Peyer's patch (tissue), 4 donors: Measurements from ENCODE around the gene RRP9. TPM values are rescaled to one million over a fixed set of nuclear protein-coding genes. Genes with fewer than 3 reads are reported as not detected.

Experiments
- DNase-seq, 3 donors: peaks; one replicate each; pipeline ENCODE4 v3.0.0-alpha.2; 2017 to 2019
- H3K27ac ChIP-seq, 4 donors: fragments of 200-600 bp; sonication (generic); one replicate each; pipeline ENCODE4 v1.5.1; 2016 to 2019
- H3K27me3 ChIP-seq, 2 donors: fragments of 200-600 bp; sonication (generic); one replicate each; pipeline ENCODE4 v1.5.1; 2019
- H3K36me3 ChIP-seq, 3 donors: fragments of 200-600 bp; sonication (generic); one replicate each; pipeline ENCODE4 v1.5.1; 2016 to 2019
- H3K4me1 ChIP-seq, 4 donors: fragments of 200-600 bp; sonication (generic); one replicate each; pipeline ENCODE4 v1.5.1; 2016 to 2019
- H3K4me3 ChIP-seq, 4 donors: fragments of 200-600 bp; sonication (generic); 1 replicate in 3 of 4; 2 replicates in 1 of 4; pipeline ENCODE4 v1.5.1; 2016 to 2019; ENCODE audit warnings: mild to moderate bottlenecking in 1 of 4
- H3K9me3 ChIP-seq, 4 donors: fragments of 200-600 bp; sonication (generic); one replicate each; pipeline ENCODE4 v1.5.1; 2016 to 2019; ENCODE audit warnings: mild to moderate bottlenecking in 1 of 4
- POLR2A ChIP-seq, 2 donors: fragments of 450-650 bp; IDR thresholded peaks; one replicate each; pipeline ENCODE4 v1.5.1; 2017; ENCODE audit warnings: antibody characterized with exemption in 2 of 2, mild to moderate bottlenecking in 2 of 2, moderate library complexity in 2 of 2
- total RNA-seq, 4 donors: library from RNA; depleted of rRNA; stranded (reverse); fragments of >200 nt; gene quantifications; one replicate each; pipeline ENCODE4 v1.1.0, GENCODE V29; 2016
- TF ChIP-seq, protein P1 (sequence below), 6 experiments: fragments of 450-650 bp in 4 of 6; fragments of 200-600 bp in 2 of 6; sonication (generic) in 1 of 6; IDR thresholded peaks; one replicate each; pipeline ENCODE4 v1.5.1; 2017 to 2019; ENCODE audit warnings: antibody characterized with exemption in 6 of 6, mild to moderate bottlenecking in 3 of 6, moderate library complexity in 1 of 6

The RRP9 gene
- total RNA-seq, 4 donors from 2014 or later: 4.7 to 17.3 (median 7.7) TPM

DNA sequence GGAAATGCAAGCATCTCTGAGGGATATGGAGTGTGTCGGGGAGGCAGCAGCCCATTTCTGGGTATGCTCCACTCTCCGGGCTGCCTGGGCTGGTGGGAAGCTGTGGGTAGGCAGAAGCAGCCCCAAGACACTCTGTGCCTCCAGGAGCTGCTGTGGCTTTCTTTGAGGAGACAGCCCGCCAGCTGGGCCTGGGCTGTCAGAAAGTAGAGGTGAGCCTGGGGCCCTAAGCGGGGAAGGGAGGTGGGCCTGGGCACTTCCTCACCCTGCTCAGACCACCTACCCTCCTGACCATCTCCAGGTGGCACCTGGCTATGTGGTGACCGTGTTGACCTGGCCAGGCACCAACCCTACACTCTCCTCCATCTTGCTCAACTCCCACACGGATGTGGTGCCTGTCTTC, 43.4 kb upstream of the RRP9 start:
- DNase-seq: no peak
- Histone ChIP-seq H3K27ac (peak overlapping the region in 3 of 4 donors; percentile 88 to 98 (median 91)), H3K4me3 (peak overlapping the region in 2 of 4 donors; percentile 32 to 65), H3K36me3 (peaks cover 0 to 18% (median 0%) of the 10 kb centered on the region in 3 donors), H3K4me1 (peaks cover 0 to 45% (median 12%) of the 10 kb centered on the region in 4 donors), H3K9me3 (no peaks in the 10 kb centered on the region), H3K27me3 (no peaks in the 10 kb centered on the region)
- TF ChIP-seq, protein P1, sequence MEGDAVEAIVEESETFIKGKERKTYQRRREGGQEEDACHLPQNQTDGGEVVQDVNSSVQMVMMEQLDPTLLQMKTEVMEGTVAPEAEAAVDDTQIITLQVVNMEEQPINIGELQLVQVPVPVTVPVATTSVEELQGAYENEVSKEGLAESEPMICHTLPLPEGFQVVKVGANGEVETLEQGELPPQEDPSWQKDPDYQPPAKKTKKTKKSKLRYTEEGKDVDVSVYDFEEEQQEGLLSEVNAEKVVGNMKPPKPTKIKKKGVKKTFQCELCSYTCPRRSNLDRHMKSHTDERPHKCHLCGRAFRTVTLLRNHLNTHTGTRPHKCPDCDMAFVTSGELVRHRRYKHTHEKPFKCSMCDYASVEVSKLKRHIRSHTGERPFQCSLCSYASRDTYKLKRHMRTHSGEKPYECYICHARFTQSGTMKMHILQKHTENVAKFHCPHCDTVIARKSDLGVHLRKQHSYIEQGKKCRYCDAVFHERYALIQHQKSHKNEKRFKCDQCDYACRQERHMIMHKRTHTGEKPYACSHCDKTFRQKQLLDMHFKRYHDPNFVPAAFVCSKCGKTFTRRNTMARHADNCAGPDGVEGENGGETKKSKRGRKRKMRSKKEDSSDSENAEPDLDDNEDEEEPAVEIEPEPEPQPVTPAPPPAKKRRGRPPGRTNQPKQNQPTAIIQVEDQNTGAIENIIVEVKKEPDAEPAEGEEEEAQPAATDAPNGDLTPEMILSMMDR (IDR thresholded peaks at IDR 0.05): no peak
- no peak for TF ChIP-seq POLR2A (IDR thresholded peaks at IDR 0.05)

DNA sequence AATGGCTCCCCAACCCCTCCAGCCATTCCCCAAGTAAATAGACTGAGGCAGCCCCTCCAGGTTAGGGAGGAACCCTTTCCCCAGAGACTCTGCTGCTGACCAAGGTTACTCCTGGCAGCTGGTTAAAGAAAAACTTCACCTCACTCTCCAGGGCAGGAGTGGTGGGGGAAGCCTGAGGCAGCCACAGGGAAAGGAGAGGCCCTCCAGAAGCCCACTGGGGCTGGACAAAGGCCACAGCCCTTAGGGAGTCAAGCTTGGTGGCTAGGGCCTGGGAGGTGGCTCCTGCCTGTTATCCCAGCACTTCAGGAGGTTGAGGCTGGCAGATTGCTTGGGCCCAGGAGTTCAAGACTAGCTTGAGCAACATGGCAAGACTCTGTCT, 42.6 kb upstream of the RRP9 start:
- Histone ChIP-seq H3K27ac (peak overlapping the region; percentile 91 to 98 (median 94)), H3K27me3 (no peaks in the 10 kb centered on the region), H3K4me3 (peak overlapping the region in 3 of 4 donors; percentile 60 to 67 (median 65)), H3K9me3 (no peaks in the 10 kb centered on the region), H3K36me3 (peaks cover 0 to 18% (median 0%) of the 10 kb centered on the region in 3 donors), H3K4me1 (peaks cover 0 to 45% (median 12%) of the 10 kb centered on the region in 4 donors)
- DNase-seq: no peak
- TF ChIP-seq POLR2A (IDR thresholded peaks at IDR 0.05): no peak
- TF ChIP-seq, protein P1 (IDR thresholded peaks at IDR 0.05): no peak

DNA sequence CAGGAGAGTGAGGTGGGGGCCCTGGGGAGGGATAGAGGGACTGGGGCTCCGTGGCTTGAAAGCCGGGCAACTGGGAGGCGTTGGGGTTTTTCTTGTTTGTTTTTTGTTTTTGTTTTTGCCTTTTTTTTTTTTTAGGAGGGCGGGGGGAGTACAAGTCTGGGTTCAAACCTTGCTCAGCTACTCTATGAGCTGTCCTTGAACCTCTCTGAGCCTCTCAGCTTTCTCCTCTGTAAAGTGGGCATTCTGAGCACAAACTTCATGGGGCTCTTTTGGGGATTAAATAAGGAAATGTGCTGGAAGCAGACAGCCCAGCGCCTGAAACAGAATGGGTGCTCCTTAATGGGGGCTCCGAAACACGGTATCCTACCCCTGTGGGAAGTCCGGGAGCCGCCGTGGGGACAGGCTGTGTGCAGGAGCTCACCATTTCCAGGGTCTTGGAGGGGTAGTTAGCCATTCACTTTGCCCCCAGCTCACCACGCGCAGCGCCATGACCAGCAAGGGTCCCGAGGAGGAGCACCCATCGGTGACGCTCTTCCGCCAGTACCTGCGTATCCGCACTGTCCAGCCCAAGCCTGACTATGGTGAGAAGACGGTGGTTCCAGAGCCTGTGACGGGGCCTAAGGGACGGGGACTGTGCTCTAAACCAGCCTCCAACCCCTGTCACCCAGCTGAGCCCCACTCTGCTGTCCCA, 42.0 kb upstream of the RRP9 start:
- TF ChIP-seq, protein P1 (IDR thresholded peaks at IDR 0.05): no peak
- TF ChIP-seq POLR2A (IDR thresholded peaks at IDR 0.05): peak in 1 of 2 donors; percentile 50
- peak overlapping the region; percentile 91 to 98 (median 94) for H3K27ac ChIP-seq
- no peaks in the 10 kb centered on the region for H3K27me3 ChIP-seq
- peak overlapping the region; percentile 60 to 68 (median 66) for H3K4me3 ChIP-seq
- peaks cover 0 to 13% (median 0%) of the 10 kb centered on the region in 3 donors for H3K36me3 ChIP-seq
- no peaks in the 10 kb centered on the region for H3K9me3 ChIP-seq
- no peak for DNase-seq
- H3K4me1 ChIP-seq: peaks cover 0 to 45% (median 12%) of the 10 kb centered on the region in 4 donors

DNA sequence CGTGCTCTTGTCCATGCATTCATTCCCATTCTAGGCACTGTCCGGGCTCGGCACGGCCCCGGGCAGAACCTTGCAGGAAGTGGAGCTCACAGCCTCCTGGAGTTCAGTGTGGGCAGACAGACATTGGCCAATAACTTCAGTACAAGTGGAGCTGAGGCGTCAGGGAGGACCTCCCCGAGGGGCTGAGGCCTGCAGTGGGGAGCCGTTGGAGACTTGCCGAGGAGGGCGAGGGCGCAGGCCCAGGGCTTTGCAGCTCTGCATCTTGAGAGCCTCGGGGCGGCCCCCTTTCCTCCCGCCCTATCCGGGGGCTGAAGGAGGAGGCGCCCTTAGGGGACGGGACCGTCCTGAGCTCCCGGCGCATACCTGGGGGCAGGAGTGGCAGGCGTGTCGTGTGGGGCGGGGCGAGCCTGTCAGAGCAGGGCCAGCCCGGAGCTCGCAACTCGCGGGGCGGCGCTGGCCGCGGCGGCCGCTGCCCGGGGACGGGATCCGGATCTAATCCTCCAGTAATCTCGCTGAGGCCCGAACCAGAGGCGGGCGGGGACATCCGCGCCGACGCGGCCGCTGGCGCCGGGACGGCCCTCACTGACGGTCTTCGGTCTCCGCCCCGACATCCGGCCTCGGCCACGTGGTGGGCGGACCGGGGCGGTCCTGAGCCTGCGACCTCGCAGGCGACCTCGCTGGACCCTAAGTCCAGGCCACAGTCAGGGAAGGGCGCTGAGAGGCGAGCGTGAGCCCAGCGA, 41.3 kb upstream of the RRP9 start, which contains the start of gene ACY1:
Gene ACY1 (plus strand): TSS at position 698 of the 740 bp plus-strand sequence. CDS start 530 bp downstream, outside the sequence.
- peaks cover 0 to 45% (median 12%) of the 10 kb centered on the region in 4 donors for H3K4me1 ChIP-seq
- no peaks in the 10 kb centered on the region for H3K9me3 ChIP-seq
- H3K27ac ChIP-seq: peak within 1 kb of the TSS; percentile 91 to 98 (median 94)
- H3K36me3 ChIP-seq: peaks cover 0 to 6% (median 0%) of the 10 kb centered on the region in 3 donors
- TF ChIP-seq, protein P1 (IDR thresholded peaks at IDR 0.05): no peak
- TF ChIP-seq POLR2A (IDR thresholded peaks at IDR 0.05): peak; percentile 80 to 92
- H3K27me3 ChIP-seq: no peaks in the 10 kb centered on the region
- peak; percentile 75 to 96 (median 94) for DNase-seq
- peak within 1 kb of the TSS; percentile 60 to 68 (median 66) for H3K4me3 ChIP-seq

DNA sequence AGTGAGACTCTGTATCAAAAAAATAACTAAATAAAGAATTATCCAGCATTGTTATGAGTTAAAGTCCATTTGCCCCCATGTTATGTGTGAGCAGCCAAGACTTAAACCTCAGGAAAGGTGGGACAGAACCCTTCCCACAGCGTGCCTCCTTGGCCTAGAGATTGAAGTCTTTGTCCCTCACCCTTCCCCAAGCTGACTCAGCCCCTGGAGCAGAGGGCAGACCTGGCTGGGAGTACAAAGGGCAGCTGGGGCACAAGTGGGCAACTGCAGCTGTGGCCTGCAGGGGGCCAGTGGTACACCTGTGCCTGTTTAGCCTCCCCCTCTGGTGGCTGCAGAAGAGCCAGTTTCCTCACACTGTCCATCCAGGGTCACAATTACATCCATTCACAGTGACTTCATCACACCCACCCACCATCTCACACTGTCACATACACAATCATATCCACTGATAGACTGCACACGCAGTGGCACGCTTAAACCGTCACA, 40.7 kb upstream of the RRP9 start:
- Histone ChIP-seq H3K27me3 (no peaks in the 10 kb centered on the region), H3K9me3 (no peaks in the 10 kb centered on the region), H3K36me3 (peaks cover 0 to under 1% (median 0%) of the 10 kb centered on the region in 3 donors), H3K4me3 (peak overlapping the region; percentile 60 to 68 (median 66)), H3K27ac (peak overlapping the region; percentile 91 to 98 (median 94)), H3K4me1 (peaks cover 0 to 45% (median 12%) of the 10 kb centered on the region in 4 donors)
- peak; percentile 51 to 90 (median 89) for DNase-seq
- TF ChIP-seq, protein P1 (IDR thresholded peaks at IDR 0.05): peak; percentile 41 to 96 (median 76)
- TF ChIP-seq POLR2A (IDR thresholded peaks at IDR 0.05): peak; percentile 41 to 53
